Dendritic cell treated with granulocyte-macrophage colony-stimulating factor and Interleukin-4, amounts not matched to agents 40 ng/mL and 50 ng/mL, for 4 days (primary cell): ENCODE measurements around the gene THADA.

Experiments
- H3K27ac Mint-ChIP-seq: one replicate; pipeline ENCODE4 v1.8.0; 2022; ENCODE audit warnings: mild to moderate bottlenecking, mixed read lengths
- H3K27me3 Mint-ChIP-seq: one replicate; pipeline ENCODE4 v1.8.0; 2022; ENCODE audit warnings: mild to moderate bottlenecking, mixed read lengths
- H3K36me3 Mint-ChIP-seq: one replicate; pipeline ENCODE4 v1.8.0; 2022; ENCODE audit warnings: low read depth, mixed read lengths
- H3K4me1 Mint-ChIP-seq: one replicate; pipeline ENCODE4 v1.8.0; 2022; ENCODE audit warnings: low read depth, mixed read lengths
- H3K4me3 Mint-ChIP-seq: one replicate; pipeline ENCODE4 v1.8.0; 2022; ENCODE audit warnings: mild to moderate bottlenecking, moderate library complexity, mixed read lengths
- H3K9me3 Mint-ChIP-seq: one replicate; pipeline ENCODE4 v1.8.0; 2022; ENCODE audit warnings: mixed read lengths
- intact Hi-C: fragments of 100-400 bp; cut with micrococcal nuclease; formaldehyde crosslinking; loops from one replicate; pipeline ENCODE4 v1.15.0; 2022

Gene THADA

GRCh38 chr2:43418680-43419079 is 177.2 kb downstream of the THADA start:
- no peak overlapping the region for H3K4me3 Mint-ChIP-seq
- intact Hi-C loops, result no loop called here
- H3K36me3 Mint-ChIP-seq, result peaks cover 7% of the 10 kb centered on the region
- H3K4me1 Mint-ChIP-seq, result peaks cover 34% of the 10 kb centered on the region
- H3K27me3 Mint-ChIP-seq, result no peaks in the 10 kb centered on the region
- H3K9me3 Mint-ChIP-seq, result no peaks in the 10 kb centered on the region
- H3K27ac Mint-ChIP-seq, result peak overlapping the region; percentile 14

DNA sequence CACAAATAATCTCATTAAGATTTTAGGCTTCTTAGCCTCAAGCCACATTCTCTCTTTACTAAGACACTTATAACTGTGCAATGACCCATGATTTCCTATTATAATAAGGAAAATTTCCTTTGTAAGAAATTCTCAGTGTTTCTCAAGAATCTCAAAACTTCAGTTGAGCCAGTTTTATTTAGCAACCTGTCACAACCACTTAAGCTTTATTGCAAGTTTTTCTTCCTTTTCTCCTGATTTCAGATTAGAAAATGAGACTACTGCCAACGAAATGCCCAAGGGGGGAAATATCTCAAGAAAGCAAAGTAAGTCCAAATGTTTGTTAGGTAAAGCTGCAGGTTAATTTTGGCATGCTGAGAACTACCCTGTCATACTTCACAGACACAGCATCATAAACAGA is 178.5 kb downstream of the THADA start:
- no peaks in the 10 kb centered on the region for H3K9me3 Mint-ChIP-seq
- H3K27ac Mint-ChIP-seq, result no peak overlapping the region
- no peak overlapping the region for H3K4me3 Mint-ChIP-seq
- peaks cover 7% of the 10 kb centered on the region for H3K36me3 Mint-ChIP-seq
- intact Hi-C loops, result no loop called here
- H3K4me1 Mint-ChIP-seq, result peaks cover 35% of the 10 kb centered on the region
- H3K27me3 Mint-ChIP-seq, result peaks cover 3% of the 10 kb centered on the region

DNA sequence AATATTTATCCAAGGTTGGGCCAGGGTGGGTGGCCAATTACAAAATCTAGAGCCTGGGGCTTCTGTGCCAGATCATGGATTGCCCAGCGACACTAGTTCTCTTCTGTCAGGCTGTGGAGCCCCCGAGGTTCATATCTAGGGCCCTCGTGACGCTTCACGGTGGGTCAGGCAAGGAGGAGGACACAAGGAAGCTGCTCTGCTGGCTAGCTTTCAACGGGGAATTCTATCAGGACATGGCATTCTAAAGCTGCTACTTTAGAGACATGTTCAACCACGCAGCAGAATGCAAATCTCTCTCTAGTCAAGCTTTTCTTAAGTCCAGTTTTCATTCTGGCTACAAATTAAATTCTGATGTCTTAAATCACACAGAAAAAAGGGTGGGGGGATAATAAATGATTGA is 180.2 kb downstream of the THADA start:
- H3K27me3 Mint-ChIP-seq, result peaks cover 4% of the 10 kb centered on the region
- H3K27ac Mint-ChIP-seq, result no peak overlapping the region
- H3K4me3 Mint-ChIP-seq, result no peak overlapping the region
- no peaks in the 10 kb centered on the region for H3K9me3 Mint-ChIP-seq
- peaks cover 7% of the 10 kb centered on the region for H3K36me3 Mint-ChIP-seq
- intact Hi-C loops, result no loop called here
- peaks cover 40% of the 10 kb centered on the region for H3K4me1 Mint-ChIP-seq

- peaks cover 34% of the 10 kb centered on the region for H3K4me1 Mint-ChIP-seq
- H3K27ac Mint-ChIP-seq, result no peak overlapping the region
- H3K4me3 Mint-ChIP-seq, result no peak overlapping the region
- intact Hi-C loops, result no loop called here
- H3K36me3 Mint-ChIP-seq, result peaks cover 7% of the 10 kb centered on the region
- H3K9me3 Mint-ChIP-seq, result no peaks in the 10 kb centered on the region
- peaks cover 4% of the 10 kb centered on the region for H3K27me3 Mint-ChIP-seq
Measured at GRCh38 chr2:43414586-43415135, 181.2 kb downstream of the THADA start.

DNA sequence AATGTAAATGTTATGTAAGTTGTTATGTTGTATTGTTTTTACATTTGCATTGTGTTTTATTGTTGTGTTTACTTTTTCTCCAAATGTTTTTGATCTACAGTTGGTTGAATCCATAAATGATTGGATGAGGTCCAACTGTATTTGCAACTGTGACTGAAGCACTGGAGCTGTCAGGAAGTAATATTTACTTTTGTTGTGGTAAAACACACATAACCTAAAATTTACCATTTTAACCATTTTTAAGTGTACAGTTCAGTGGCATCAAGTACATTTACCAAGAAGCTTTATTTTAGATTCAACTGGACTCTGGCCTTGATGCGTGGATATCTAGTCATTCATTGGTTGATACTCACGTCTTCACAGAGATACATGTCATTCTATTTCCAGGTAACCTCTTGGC is 181.8 kb downstream of the THADA start:
- intact Hi-C loops, result no loop called here
- H3K4me1 Mint-ChIP-seq, result peaks cover 31% of the 10 kb centered on the region
- peaks cover 7% of the 10 kb centered on the region for H3K36me3 Mint-ChIP-seq
- peaks cover 4% of the 10 kb centered on the region for H3K27me3 Mint-ChIP-seq
- H3K27ac Mint-ChIP-seq, result no peak overlapping the region
- H3K4me3 Mint-ChIP-seq, result no peak overlapping the region
- no peaks in the 10 kb centered on the region for H3K9me3 Mint-ChIP-seq

- intact Hi-C loops, result no loop called here
- peaks cover 4% of the 10 kb centered on the region for H3K27me3 Mint-ChIP-seq
- no peak overlapping the region for H3K27ac Mint-ChIP-seq
- H3K4me1 Mint-ChIP-seq, result peaks cover 23% of the 10 kb centered on the region
- H3K9me3 Mint-ChIP-seq, result no peaks in the 10 kb centered on the region
- peaks cover 7% of the 10 kb centered on the region for H3K36me3 Mint-ChIP-seq
- no peak overlapping the region for H3K4me3 Mint-ChIP-seq
Measured at GRCh38 chr2:43412114-43412753, 183.6 kb downstream of the THADA start.

DNA sequence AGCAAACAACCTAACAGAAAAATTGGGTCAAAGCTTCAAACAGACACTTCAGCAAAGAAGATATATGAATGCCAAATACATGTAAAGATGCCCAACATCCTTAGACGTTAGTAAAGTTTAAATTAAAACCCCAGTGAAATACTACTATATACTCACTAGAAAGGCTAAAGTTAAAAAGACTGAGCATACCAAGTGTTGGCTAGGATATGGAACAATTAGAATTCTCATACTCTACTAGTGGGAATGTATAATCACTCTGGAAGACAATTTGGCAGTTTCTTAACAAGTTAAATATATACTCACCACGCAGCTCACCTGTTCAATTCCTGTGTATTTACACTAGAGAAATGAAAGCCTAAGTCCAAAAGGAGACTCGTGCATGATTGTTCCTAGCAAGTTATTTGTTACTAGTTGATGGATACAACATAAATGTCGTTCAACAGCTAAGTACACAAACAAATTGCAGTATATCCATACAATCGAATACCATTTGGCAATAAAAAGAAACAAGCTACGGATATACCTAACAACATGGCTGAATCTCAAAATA is 185.7 kb downstream of the THADA start:
- no peak overlapping the region for H3K4me3 Mint-ChIP-seq
- no peaks in the 10 kb centered on the region for H3K9me3 Mint-ChIP-seq
- H3K27ac Mint-ChIP-seq, result no peak overlapping the region
- peaks cover 4% of the 10 kb centered on the region for H3K27me3 Mint-ChIP-seq
- H3K36me3 Mint-ChIP-seq, result peaks cover 7% of the 10 kb centered on the region
- intact Hi-C loops, result no loop called here
- peaks cover 40% of the 10 kb centered on the region for H3K4me1 Mint-ChIP-seq

DNA sequence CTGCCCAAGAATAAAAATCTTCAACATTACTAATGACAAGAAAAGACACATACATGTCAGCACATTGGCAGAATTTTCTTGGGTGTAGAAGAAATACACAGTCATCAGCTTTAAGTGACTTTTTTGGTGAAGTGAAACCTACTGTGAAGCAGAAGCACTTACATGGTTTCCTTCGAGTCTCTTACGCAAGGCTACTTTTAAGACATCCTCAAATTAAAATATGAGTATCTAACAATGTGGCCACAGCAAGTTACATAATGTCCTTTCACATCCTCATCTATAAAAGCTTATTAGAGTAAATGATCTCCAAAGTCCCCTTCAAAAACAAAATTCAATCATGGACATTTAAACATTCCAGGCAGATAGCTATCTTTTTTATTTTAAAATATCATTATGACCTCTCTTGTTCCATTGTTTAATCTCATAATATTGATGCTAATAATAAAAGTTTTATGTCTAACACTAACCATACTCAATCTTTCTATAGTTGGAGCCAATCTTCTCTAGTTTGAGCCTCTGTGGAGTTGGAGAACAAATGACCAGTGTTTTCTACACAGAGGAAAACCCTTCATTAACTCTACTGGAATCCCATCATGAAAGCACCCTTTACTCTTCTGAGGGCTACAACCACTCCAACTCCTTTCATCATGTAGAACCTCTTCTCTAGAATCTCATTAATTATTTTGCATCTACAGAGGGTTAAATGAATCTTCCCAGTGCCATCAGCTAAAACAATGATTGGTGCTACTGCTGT is 187.3 kb downstream of the THADA start:
- H3K27me3 Mint-ChIP-seq, result peaks cover 4% of the 10 kb centered on the region
- H3K27ac Mint-ChIP-seq, result peak overlapping the region; percentile 79
- no peaks in the 10 kb centered on the region for H3K36me3 Mint-ChIP-seq
- peaks cover 44% of the 10 kb centered on the region for H3K4me1 Mint-ChIP-seq
- H3K4me3 Mint-ChIP-seq, result peak overlapping the region; percentile 4
- intact Hi-C loops, result loop anchor here (2.0 to 10.0 kb wide), 4 partner anchors 18 to 174 kb away; no protein-coding TSS in a partner anchor
- H3K9me3 Mint-ChIP-seq, result no peaks in the 10 kb centered on the region

DNA sequence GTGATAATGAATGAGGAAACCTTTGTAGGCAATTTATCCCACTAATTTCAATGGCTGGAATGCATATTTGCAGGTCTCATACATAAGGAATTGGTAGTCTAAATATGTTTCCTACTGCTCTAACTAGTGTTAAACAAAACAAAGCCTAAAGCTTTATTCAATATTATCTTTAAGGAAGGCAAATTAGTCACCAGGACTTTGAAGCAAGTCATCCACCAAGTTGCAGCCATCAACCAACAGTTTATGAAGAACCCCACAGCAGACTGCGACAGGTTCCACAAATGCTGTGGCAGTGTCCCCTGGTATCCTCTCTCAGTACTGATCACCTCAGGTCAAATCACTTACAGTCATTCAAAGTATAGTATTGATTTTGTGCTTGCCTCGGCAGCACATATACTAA is 187.9 kb downstream of the THADA start:
- peaks cover 41% of the 10 kb centered on the region for H3K4me1 Mint-ChIP-seq
- H3K4me3 Mint-ChIP-seq, result no peak overlapping the region
- no peaks in the 10 kb centered on the region for H3K36me3 Mint-ChIP-seq
- intact Hi-C loops, result loop anchor here (2.0 to 10.0 kb wide), 4 partner anchors 19 to 173 kb away; no protein-coding TSS in a partner anchor
- H3K9me3 Mint-ChIP-seq, result no peaks in the 10 kb centered on the region
- H3K27ac Mint-ChIP-seq, result peak overlapping the region; percentile 79
- H3K27me3 Mint-ChIP-seq, result peaks cover 2% of the 10 kb centered on the region

GRCh38 chr2:43406651-43407279 is 189.1 kb downstream of the THADA start:
- intact Hi-C loops, result loop anchor here (5.0 to 10.0 kb wide), 3 partner anchors 51 to 172 kb away; no protein-coding TSS in a partner anchor
- Mint-ChIP-seq H3K27me3 (peaks cover 2% of the 10 kb centered on the region), H3K9me3 (no peaks in the 10 kb centered on the region), H3K27ac (peak overlapping the region; percentile 65), H3K4me3 (no peak overlapping the region), H3K36me3 (no peaks in the 10 kb centered on the region), H3K4me1 (peaks cover 50% of the 10 kb centered on the region)

DNA sequence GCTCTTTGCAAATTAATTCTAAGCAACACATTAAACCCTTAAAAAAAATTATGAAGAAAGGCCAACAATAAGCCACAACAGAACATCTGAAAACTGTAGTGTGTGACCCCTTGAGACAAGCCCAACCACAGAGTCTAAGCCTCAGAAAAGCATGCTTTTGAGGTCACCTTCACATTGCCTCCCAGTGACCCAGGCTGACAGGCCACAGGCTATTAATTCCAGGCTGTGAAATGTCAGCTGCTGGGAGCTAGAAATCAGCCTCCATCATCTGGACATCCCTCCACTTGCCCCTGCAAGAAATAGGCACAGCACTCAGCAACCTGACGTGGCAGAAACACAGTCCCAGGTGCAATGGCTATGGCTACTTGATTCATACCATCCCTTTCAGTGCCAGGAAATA is 190.0 kb downstream of the THADA start:
- H3K36me3 Mint-ChIP-seq, result no peaks in the 10 kb centered on the region
- intact Hi-C loops, result loop anchor here (5.0 to 10.0 kb wide), 3 partner anchors 51 to 171 kb away; no protein-coding TSS in a partner anchor

GRCh38 chr2:43402452-43402937 is 193.3 kb downstream of the THADA start:
- Mint-ChIP-seq H3K36me3 (peaks cover 13% of the 10 kb centered on the region), H3K27ac (peak overlapping the region; percentile 56), H3K4me1 (peaks cover 50% of the 10 kb centered on the region), H3K4me3 (no peak overlapping the region), H3K27me3 (no peaks in the 10 kb centered on the region), H3K9me3 (no peaks in the 10 kb centered on the region)
- intact Hi-C loops, result loop anchor here (10.0 kb wide), 2 partner anchors 98 to 168 kb away; no protein-coding TSS in a partner anchor

More for the DNA sequence above, 190.0 kb downstream of the THADA start:
- Mint-ChIP-seq H3K4me3 (no peak overlapping the region), H3K27ac (no peak overlapping the region), H3K27me3 (peaks cover under 1% of the 10 kb centered on the region), H3K4me1 (peaks cover 54% of the 10 kb centered on the region), H3K9me3 (no peaks in the 10 kb centered on the region)

GRCh38 chr2:43402002-43402401 is 193.8 kb downstream of the THADA start:
- H3K4me1 Mint-ChIP-seq, result peaks cover 52% of the 10 kb centered on the region
- no peaks in the 10 kb centered on the region for H3K27me3 Mint-ChIP-seq
- H3K9me3 Mint-ChIP-seq, result no peaks in the 10 kb centered on the region
- no peak overlapping the region for H3K4me3 Mint-ChIP-seq
- intact Hi-C loops, result loop anchor here (10.0 kb wide), 2 partner anchors 97 to 167 kb away; no protein-coding TSS in a partner anchor
- peak overlapping the region; percentile 56 for H3K27ac Mint-ChIP-seq
- peaks cover 16% of the 10 kb centered on the region for H3K36me3 Mint-ChIP-seq
